HUDEP-2 (cell line): ENCODE results near the gene TBCC.

Experiments
- DNase-seq, 76 experiments: peaks; one replicate each; lab custom pipeline; 2025; ENCODE audit not compliant: unreplicated experiment in 76 of 76; lab: John Stamatoyannopoulos, UW

The TBCC gene

DNA sequence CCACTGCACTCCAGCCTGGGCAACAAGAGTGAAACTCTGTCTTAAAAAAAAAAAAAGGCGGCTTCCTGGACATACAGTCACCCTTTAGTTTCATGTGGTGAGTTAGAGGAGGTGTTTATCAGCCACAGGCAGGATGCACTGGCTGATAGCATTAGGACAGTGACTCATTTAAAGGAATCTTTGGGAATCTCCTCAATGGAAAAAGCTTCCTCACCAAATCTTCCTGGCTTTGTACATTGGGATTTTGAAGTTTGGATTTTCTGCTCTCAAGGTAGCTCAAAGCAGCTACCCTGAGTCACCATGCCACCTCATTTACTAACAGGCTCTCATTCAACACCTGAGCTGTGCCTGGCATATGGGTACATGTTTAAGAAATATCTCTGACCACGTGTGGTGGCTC lies 43.7 kb downstream of the TBCC start:
- no peak for DNase-seq

DNA sequence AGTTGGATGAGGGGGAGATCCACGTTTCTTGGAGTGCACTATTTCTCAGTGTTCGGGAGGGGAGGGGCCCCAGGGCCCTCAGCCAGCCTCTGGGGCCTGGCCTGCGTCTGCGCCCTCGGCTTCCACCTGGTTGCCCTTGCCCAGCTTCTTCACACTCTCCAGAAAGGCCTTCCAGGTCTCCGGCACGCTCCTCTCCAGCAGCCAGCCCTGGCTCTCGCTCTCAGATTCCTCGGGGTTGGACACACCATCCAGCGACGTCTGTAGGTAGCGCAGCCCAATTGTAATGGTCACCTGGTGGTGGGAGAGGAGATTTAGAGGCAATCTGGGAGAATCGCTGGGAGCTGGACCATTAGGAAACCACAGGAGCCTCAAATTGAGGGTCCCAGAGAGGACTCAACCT lies 47.7 kb downstream of the TBCC start:
- no peak for DNase-seq

DNA sequence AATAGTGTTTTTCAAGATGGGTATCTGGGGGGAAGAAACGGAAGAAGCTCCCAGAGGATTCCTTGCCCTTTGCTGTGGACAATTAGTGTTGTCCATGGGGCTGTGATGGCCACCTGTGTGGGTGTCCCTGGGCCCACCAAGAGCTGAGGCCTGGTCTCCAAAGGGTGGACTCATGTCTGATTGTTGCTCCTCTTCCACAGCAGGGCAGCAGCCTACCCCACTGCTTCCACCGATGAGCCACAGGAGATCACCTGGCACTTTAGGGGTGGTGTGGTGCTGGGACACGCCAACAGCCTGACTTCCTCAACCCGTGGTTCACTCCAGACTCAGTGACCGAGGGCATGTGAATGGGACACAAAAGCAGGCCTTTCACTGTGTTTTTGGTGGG lies 48.6 kb downstream of the TBCC start:
- no peak for DNase-seq

DNA sequence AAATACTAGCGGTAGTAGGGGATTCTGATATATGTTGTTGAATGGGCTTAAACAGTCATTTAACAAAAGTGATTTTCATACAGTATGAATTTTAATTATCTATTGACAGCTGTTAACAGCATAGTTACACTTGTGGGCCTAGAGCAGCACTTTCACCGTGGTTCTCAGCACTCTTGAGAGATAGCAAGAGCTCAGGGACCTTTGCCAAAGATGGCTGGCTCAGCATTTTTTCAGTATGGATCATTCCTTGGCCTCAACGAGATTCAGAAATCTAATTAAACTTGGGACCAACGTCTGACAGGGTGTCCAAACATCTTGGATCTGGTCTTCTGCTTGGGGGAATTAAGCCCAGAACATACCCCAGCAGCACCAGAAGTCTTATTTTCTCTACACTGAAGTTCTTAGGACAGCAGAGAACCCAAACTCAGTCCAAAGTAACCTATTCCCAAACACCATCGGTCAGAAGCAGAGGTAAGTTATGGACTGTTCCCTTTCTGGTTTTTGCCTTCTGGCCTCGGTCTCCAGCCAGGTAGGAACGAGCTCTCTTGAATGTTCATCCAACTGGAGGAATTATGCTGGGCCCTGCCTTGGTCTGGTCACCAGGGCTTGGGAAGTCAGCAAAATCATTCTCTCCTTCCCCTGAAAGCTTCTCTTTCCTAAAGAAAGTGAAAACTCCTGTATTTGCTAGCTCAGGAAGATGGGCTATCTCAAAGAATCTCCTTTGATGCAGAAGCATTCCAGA lies 49.2 kb downstream of the TBCC start:
- peak in 45 of 76 experiments; percentile 4 to 64 (median 30) for DNase-seq

DNA sequence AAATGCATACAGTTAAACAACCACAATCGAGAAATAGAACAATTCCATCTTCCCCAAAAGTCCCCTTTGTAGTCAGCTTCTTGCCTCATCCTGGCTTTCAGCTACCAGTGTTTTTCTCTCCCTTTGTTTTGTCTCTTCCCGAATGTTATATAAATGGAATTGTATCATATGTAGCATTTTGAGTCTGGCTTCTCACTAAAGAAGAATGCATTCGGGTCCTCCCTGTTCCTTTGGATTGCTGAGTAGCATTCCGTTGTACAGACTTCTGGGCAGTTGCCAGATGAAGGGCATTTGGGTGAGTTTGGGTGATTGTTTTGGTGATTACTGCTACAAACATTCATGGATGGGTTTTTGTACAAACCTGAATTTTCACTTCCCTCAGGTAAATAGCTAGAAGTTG lies 51.3 kb downstream of the TBCC start:
- DNase-seq, result no peak
